Ureter (tissue), 1 donor: ENCODE data around the gene PIP5KL1. TPM values are rescaled to one million over a fixed set of nuclear protein-coding genes. Genes with fewer than 3 reads are reported as not detected.

Experiments used
- DNase-seq: peaks from one replicate; pipeline ENCODE4 v3.0.0-alpha.2; 2020; ENCODE audit warnings: low spot score
- total RNA-seq: library from RNA; stranded (reverse); gene quantifications from one replicate; pipeline ENCODE4 v1.2.4, GENCODE V29; 2023
- donor health status: DM: yes; HTN: yes; CAD: no.

The PIP5KL1 gene
- total RNA-seq, 1 donor from 2014 or later = 3.3 TPM

- DNase-seq = no peak
These were observed 19.4 kb upstream of the PIP5KL1 start for GRCh38 chr9:127949827-127950512.

GRCh38 chr9:127947841-127948710, 17.5 kb upstream of the PIP5KL1 start:
- DNase-seq = no peak

GRCh38 chr9:127946728-127947127, 16.2 kb upstream of the PIP5KL1 start:
- DNase-seq = no peak

GRCh38 chr9:127945942-127946341, 15.4 kb upstream of the PIP5KL1 start:
- DNase-seq = no peak

GRCh38 chr9:127945338-127945737, 14.8 kb upstream of the PIP5KL1 start:
- DNase-seq = no peak

GRCh38 chr9:127944586-127945218, 14.1 kb upstream of the PIP5KL1 start:
- DNase-seq = no peak

- peak; percentile 82 for DNase-seq
These were observed 13.2 kb upstream of the PIP5KL1 start for GRCh38 chr9:127943731-127944144.

- no peak for DNase-seq
These were observed 12.6 kb upstream of the PIP5KL1 start for GRCh38 chr9:127943011-127943662.

GRCh38 chr9:127942216-127943010, 11.8 kb upstream of the PIP5KL1 start:
- no peak for DNase-seq

GRCh38 chr9:127941961-127942215, 11.3 kb upstream of the PIP5KL1 start:
- DNase-seq = no peak

GRCh38 chr9:127941062-127941960, 10.7 kb upstream of the PIP5KL1 start:
- no peak for DNase-seq

GRCh38 chr9:127940593-127940992, 10.0 kb upstream of the PIP5KL1 start:
- no peak for DNase-seq

- no peak for DNase-seq
These were observed 7.7 kb upstream of the PIP5KL1 start for GRCh38 chr9:127938298-127938690.

GRCh38 chr9:127937388-127938297, 7.1 kb upstream of the PIP5KL1 start, which contains the start of gene DPM2:
Gene DPM2, minus strand, starts transcription at chr9:127937854. Its CDS starts 34 bp downstream, at chr9:127937820.
- peak; percentile 85 for DNase-seq

- no peak for DNase-seq
These were observed 6.4 kb upstream of the PIP5KL1 start for GRCh38 chr9:127937056-127937387.

- no peak for DNase-seq
These were observed 5.8 kb upstream of the PIP5KL1 start for GRCh38 chr9:127936347-127936852.

- DNase-seq = no peak
These were observed 5.2 kb upstream of the PIP5KL1 start for GRCh38 chr9:127935765-127936221.

- no peak for DNase-seq
These were observed 4.4 kb upstream of the PIP5KL1 start for GRCh38 chr9:127934986-127935385.

GRCh38 chr9:127934248-127934647, 3.7 kb upstream of the PIP5KL1 start:
- DNase-seq = no peak
